K562 (cell line): Measurements from ENCODE around the gene ESPL1. TPM values are rescaled to one million over a fixed set of nuclear protein-coding genes. Genes with fewer than 3 reads are reported as not detected.

Experiments used
- ATAC-seq: fragments of 200-7000 bp; cut with Tn5 transposase; 3 replicates; pipeline ENCODE4 v1.9.1; 2020; ENCODE audit warnings: moderate library complexity
- BruUV-seq: library from RNA; stranded (reverse); fragments of 400-500 nt; replicated peaks from 2 replicates; lab custom pipeline; 2021; lab: Mats Ljungman, UMichigan
- CTCF ChIA-PET: fragments of 300-600 bp; formaldehyde crosslinking; extraction: SDS; loops from one replicate; lab custom pipeline; 2021; ENCODE audit warnings: low intra/inter-chr PET ratio; lab: Yijun Ruan, JAX
- POLR2A ChIA-PET: fragments of 300-600, 350-650 bp; sonication (Branson Sonifier 250); formaldehyde crosslinking; extraction: SDS; loops from one replicate; lab custom pipeline; 2021; ENCODE audit warnings: antibody characterized with exemption, inconsistent platforms; lab: Yijun Ruan, JAX
- DNase-seq, 4 experiments: peaks; one replicate each; pipeline versions ENCODE4 v3.0.0 to v3.0.0-alpha.2; 2011 to 2018; ENCODE audit warnings: low spot score in 3 of 4, mixed read lengths in 3 of 4; ENCODE audit errors: extremely low read depth in 1 of 4
- FAIRE-seq: peaks from 2 replicates; lab custom pipeline; 2011; peaks lifted over from hg19 to GRCh38; lab: Jason Lieb, UNC
- H2AFZ ChIP-seq: 2 replicates; pipeline ENCODE4 v1.6.0; 2011; ENCODE audit warnings: low read depth, low read length, control low read depth, inconsistent platforms
- H3K27ac ChIP-seq: fragments of 200-600 bp; 3 replicates; pipeline ENCODE4 v1.8.0; 2011; ENCODE audit warnings: low read depth, mild to moderate bottlenecking, control low read depth, inconsistent platforms, low read length, moderate library complexity, mixed read lengths; ENCODE audit errors: extremely low read depth
- H3K27me3 ChIP-seq, 2 experiments: fragments of 300-600 bp in 1 of 2; 2 replicates in 1 of 2; 3 replicates in 1 of 2; pipeline versions ENCODE4 v1.6.0 to v1.8.0; 2011; ENCODE audit warnings: inconsistent platforms in 2 of 2, low read length in 2 of 2, mild to moderate bottlenecking in 1 of 2, mixed read lengths in 1 of 2, moderate library complexity in 1 of 2; ENCODE audit not compliant: control insufficient read depth in 2 of 2, insufficient read depth in 2 of 2
- H3K36me3 ChIP-seq: fragments of 300-600 bp; 3 replicates; pipeline ENCODE4 v1.8.0; 2011; ENCODE audit warnings: mild to moderate bottlenecking, low read length, inconsistent platforms; ENCODE audit not compliant: control insufficient read depth, insufficient read depth
- H3K4me1 ChIP-seq, 2 experiments: fragments of 200-600 bp in 1 of 2; replicated peaks in 1 of 2; 2 replicates in 1 of 2; 3 replicates in 1 of 2; pipeline versions ENCODE4 v1.5.1 to v1.8.0; 2011; ENCODE audit warnings: inconsistent platforms in 2 of 2, low read length in 2 of 2, mild to moderate bottlenecking in 1 of 2, mixed read lengths in 1 of 2, moderate library complexity in 1 of 2; ENCODE audit not compliant: control insufficient read depth in 2 of 2, insufficient read depth in 2 of 2
- H3K4me2 ChIP-seq: 2 replicates; pipeline ENCODE4 v1.6.1; 2011; ENCODE audit warnings: low read length, control low read depth, inconsistent platforms, mixed read lengths; ENCODE audit not compliant: insufficient read depth
- H3K4me3 ChIP-seq: fragments of 200-600 bp; sonication (generic), shearing (Covaris generic); 2 replicates; pipeline ENCODE4 v1.5.1; 2016; ENCODE audit warnings: control low read depth, inconsistent platforms
- H3K79me2 ChIP-seq: fragments of 200-600 bp; 3 replicates; pipeline ENCODE4 v1.8.0; 2011; ENCODE audit warnings: low read length, inconsistent platforms; ENCODE audit not compliant: control insufficient read depth, insufficient read depth
- H3K9ac ChIP-seq, 2 experiments: 2 replicates each; pipeline versions ENCODE4 v1.6.0 to v1.6.1; 2011; ENCODE audit warnings: low read depth in 2 of 2, low read length in 2 of 2, control low read depth in 1 of 2, inconsistent platforms in 1 of 2, mild to moderate bottlenecking in 1 of 2, mixed read lengths in 1 of 2; ENCODE audit not compliant: insufficient read depth in 1 of 2
- H3K9me1 ChIP-seq: one replicate; pipeline ENCODE4 v1.6.0; 2011; ENCODE audit warnings: inconsistent platforms, mild to moderate bottlenecking, low read length, moderate library complexity; ENCODE audit not compliant: control insufficient read depth, insufficient read depth
- H3K9me3 ChIP-seq: replicated peaks from 2 replicates; pipeline ENCODE4 v1.5.1; 2011; ENCODE audit warnings: low read depth, low read length, inconsistent platforms; ENCODE audit not compliant: control insufficient read depth, insufficient read depth
- H4K20me1 ChIP-seq: replicated peaks from 2 replicates; pipeline ENCODE4 v1.6.1; 2011; ENCODE audit warnings: low read length, inconsistent platforms, mixed read lengths; ENCODE audit not compliant: control insufficient read depth, insufficient read depth
- C11orf30 ChIP-seq: fragments of 450-650 bp; IDR thresholded peaks from 2 replicates; pipeline ENCODE4 v1.6.1; 2016; ENCODE audit warnings: low read depth, mild to moderate bottlenecking
- MAFF ChIP-seq: IDR thresholded peaks from 2 replicates; pipeline ENCODE4 v1.6.1; 2012; ENCODE audit warnings: low read length, improper control_type of control experiment
- MAFG ChIP-seq: fragments of 450-650 bp; conservative IDR thresholded peaks from 2 replicates; pipeline ENCODE4 v1.6.1; 2016; ENCODE audit warnings: missing genetic modification characterization, missing compliant biosample characterization
- MAFK ChIP-seq: IDR thresholded peaks from 2 replicates; pipeline ENCODE4 v1.6.1; 2011; ENCODE audit warnings: low read length, improper control_type of control experiment
- PHB2 ChIP-seq: fragments of 450-650 bp; IDR thresholded peaks from 2 replicates; pipeline ENCODE4 v1.6.1; 2017; ENCODE audit warnings: low read depth
- POLR2G ChIP-seq: fragments of 200-400 bp; formaldehyde crosslinking; IDR thresholded peaks from 2 replicates; pipeline ENCODE4 v1.6.1; 2017; ENCODE audit warnings: low read depth, mild to moderate bottlenecking, antibody characterized with exemption, low read length, moderate library complexity
- TEAD1 ChIP-seq, 2 experiments: fragments of 450-650 bp in 1 of 2; sonication (generic) in 1 of 2; formaldehyde crosslinking; IDR thresholded peaks; 2 replicates each; pipeline versions ENCODE4 v1.4.0 to v1.8.0; 2020 to 2022; ENCODE audit warnings: mild to moderate bottlenecking in 2 of 2, missing genetic modification reagents in 1 of 2
- ZNF316 ChIP-seq: fragments of 450-650 bp; IDR thresholded peaks from 2 replicates; pipeline ENCODE4 v1.6.1; 2016
- WGBS: fragments of 100-300 bp; shearing (Covaris generic); methylation state at CpG from one replicate; pipeline ENCODE4 v1.1.6; 2016; ENCODE audit warnings: low coverage, mixed read lengths; ENCODE audit not compliant: insufficient coverage; ENCODE audit errors: missing lambda C conversion rate; 5-methylcytosine and 5-hydroxymethylcytosine counted together
- in situ Hi-C: fragments of 300-500 bp; cut with MboI; formaldehyde crosslinking; loops from 4 replicates; pipeline ENCODE4 v1.15.0; 2018; ENCODE audit warnings: inconsistent platforms, mixed read lengths
- intact Hi-C: fragments of 100-400 bp; cut with micrococcal nuclease; formaldehyde crosslinking; loops from 2 replicates; pipeline ENCODE4 v1.14.2; 2022
- polyA plus RNA-seq, 8 experiments: library from polyadenylated mRNA; depleted of rRNA in 4 of 8; stranded (reverse) in 5 of 8; unstranded in 3 of 8; fragments of >200 nt; fragmentation: Nextera tagmentation in 2 of 8; fragmentation: Illumina TruSeq in 1 of 8; extraction: Ambion mirVana in 2 of 8; extraction: Trizol in 1 of 8; gene quantifications; 2 replicates each; pipeline versions ENCODE4 v1.2.1 to v1.2.3, GENCODE V29; 2011 to 2014; ENCODE audit warnings: inconsistent platforms in 1 of 8, missing spikeins in 1 of 8
- total RNA-seq, 7 experiments: library from RNA; depleted of rRNA in 6 of 7; stranded (reverse); fragments of >200 nt in 6 of 7; fragmentation: Illumina TruSeq in 2 of 7; extraction: Trizol in 2 of 7; gene quantifications; 2 replicates each; pipeline versions ENCODE4 v1.2.1 to v1.2.3, GENCODE V29; 2011 to 2021; ENCODE audit warnings: low replicate concordance in 1 of 7
- TF ChIP-seq, protein P1 (sequence below): sonication (generic); formaldehyde crosslinking; IDR thresholded peaks from 2 replicates; pipeline ENCODE4 v1.8.1; 2023; ENCODE audit warnings: missing genetic modification reagents, mild to moderate bottlenecking, borderline replicate concordance

ESPL1 gene
- total and polyA plus RNA-seq, 9 of the 15 experiments (the other 6 are each of a cell fraction or from before 2014, with no cell fraction given): 1.2 to 55.0 (median 18.7) TPM

DNA sequence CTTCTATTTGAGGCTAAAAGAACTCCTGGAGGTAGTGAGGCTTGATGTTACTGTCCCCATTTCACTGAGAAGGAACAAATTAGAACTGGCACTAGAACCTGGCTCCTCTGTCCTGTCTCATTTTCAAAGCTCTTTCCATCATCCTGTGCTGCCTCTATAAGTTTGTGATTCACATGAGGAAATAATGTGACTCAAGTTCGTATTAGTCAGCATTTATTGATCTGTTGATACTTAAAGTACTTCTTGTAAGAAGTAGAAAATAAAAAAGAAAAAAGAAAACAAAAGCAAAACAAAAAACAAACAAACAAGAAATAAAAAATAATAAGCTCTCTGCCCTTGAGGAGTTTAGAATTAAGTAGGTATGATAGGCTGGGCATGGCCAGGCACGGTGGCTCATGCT, 2.3 kb upstream of the ESPL1 start:
- Histone ChIP-seq H3K4me1 (peaks cover 24 to 39% of the 10 kb centered on the region in 2 experiments; a peak in 4 of 5 replicates), H3K27ac (no peak overlapping the region), H3K9me1 (no peaks in the 10 kb centered on the region), H3K36me3 (peaks cover 19% of the 10 kb centered on the region; the same call in 2 of the 3 replicates), H3K79me2 (peaks cover 26% of the 10 kb centered on the region), H2AFZ (peak overlapping the region; percentile 36; the same call in 1 of the 2 replicates), H3K9me3 (no peaks in the 10 kb centered on the region), H3K4me3 (no peak overlapping the region), H3K4me2 (no peak overlapping the region), H3K27me3 (no peaks in the 10 kb centered on the region), H4K20me1 (no peaks in the 10 kb centered on the region), H3K9ac (no peak overlapping the region)
- no peak for DNase-seq
- intact Hi-C loops (no loop called here), in situ Hi-C loops (no loop called here)
- CTCF ChIA-PET: no interaction called here
- WGBS: 41% methylated on average over 2 of the region's 2 CpGs
- ATAC-seq: no peak
- POLR2A ChIA-PET: interaction anchor here (1.3 to 3.8 kb wide), 5 partner anchors 9 to 52 kb away, joined by 3 to 22 read pairs (median 6); no protein-coding TSS in a partner anchor
- FAIRE-seq: no peak
- no peak for TF ChIP-seq PHB2
- TF ChIP-seq TEAD1 (CRISPR knock-in tag; IDR thresholded peaks at IDR 0.05): no peak
- peak; percentile 57 for TF ChIP-seq MAFG (tag)
- peak; percentile 21; the same call in 1 of the 2 replicates for TF ChIP-seq MAFK
- peak; percentile 84 for TF ChIP-seq C11orf30
- TF ChIP-seq, protein P1, sequence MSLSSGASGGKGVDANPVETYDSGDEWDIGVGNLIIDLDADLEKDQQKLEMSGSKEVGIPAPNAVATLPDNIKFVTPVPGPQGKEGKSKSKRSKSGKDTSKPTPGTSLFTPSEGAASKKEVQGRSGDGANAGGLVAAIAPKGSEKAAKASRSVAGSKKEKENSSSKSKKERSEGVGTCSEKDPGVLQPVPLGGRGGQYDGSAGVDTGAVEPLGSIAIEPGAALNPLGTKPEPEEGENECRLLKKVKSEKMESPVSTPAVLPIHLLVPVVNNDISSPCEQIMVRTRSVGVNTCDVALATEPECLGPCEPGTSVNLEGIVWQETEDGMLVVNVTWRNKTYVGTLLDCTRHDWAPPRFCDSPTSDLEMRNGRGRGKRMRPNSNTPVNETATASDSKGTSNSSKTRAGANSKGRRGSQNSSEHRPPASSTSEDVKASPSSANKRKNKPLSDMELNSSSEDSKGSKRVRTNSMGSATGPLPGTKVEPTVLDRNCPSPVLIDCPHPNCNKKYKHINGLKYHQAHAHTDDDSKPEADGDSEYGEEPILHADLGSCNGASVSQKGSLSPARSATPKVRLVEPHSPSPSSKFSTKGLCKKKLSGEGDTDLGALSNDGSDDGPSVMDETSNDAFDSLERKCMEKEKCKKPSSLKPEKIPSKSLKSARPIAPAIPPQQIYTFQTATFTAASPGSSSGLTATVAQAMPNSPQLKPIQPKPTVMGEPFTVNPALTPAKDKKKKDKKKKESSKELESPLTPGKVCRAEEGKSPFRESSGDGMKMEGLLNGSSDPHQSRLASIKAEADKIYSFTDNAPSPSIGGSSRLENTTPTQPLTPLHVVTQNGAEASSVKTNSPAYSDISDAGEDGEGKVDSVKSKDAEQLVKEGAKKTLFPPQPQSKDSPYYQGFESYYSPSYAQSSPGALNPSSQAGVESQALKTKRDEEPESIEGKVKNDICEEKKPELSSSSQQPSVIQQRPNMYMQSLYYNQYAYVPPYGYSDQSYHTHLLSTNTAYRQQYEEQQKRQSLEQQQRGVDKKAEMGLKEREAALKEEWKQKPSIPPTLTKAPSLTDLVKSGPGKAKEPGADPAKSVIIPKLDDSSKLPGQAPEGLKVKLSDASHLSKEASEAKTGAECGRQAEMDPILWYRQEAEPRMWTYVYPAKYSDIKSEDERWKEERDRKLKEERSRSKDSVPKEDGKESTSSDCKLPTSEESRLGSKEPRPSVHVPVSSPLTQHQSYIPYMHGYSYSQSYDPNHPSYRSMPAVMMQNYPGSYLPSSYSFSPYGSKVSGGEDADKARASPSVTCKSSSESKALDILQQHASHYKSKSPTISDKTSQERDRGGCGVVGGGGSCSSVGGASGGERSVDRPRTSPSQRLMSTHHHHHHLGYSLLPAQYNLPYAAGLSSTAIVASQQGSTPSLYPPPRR (CRISPR knock-in tag): no peak
- peak; percentile 95 for TF ChIP-seq ZNF316
- TF ChIP-seq POLR2G: no peak
- TF ChIP-seq MAFF: peak; percentile 54
- no TSS peak for BruUV-seq
